NCI-H510A treated with DMSO at 0.1 percent for 48 hours (cell line): ENCODE data around the gene TRAPPC10.

ENCODE experiments used
- DNase-seq: peaks from one replicate; lab custom pipeline; 2025; lab: John Stamatoyannopoulos, UW

TRAPPC10 gene

DNA sequence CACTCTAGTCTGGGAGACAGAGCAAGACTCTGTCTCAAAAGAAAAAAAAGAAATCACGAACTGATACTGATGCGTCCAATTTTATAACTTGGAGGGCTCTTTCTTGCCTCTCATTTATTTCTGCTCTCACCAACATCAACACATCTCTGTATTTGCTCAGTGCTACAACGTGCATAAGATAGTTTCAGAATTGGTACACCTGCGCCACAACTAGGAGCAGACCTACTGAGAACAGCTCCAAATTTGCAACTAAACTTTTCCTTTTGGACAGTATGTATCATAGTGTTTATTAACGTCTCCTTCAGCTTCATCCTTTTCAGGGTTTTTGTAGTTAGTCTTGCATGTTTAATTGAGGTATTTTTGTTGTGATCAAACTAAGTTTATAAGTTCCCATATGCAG lies 27.7 kb downstream of the TRAPPC10 start:
- DNase-seq, result no peak

GRCh38 chr21:44043613-44044012 lies 31.5 kb downstream of the TRAPPC10 start:
- DNase-seq, result no peak

DNA sequence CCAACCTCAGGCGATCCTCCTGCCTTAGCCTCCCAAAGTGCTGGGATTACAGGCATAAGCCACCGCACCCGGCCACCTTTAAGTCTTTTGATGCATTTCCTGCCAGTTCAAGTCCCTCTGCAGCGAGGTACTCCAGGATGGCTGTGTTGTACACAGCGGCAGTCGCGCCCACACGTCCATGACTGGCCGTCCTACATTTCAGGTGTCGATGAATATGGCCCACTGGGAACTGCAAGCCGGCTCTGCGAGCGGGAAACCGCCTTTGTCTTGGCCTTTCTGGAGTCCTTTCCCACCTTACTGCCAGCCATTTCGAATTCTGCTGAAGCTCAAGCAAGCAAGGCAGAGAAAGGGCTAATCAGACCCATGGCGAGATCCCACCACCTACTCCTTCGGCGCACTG lies 34.6 kb downstream of the TRAPPC10 start:
- no peak for DNase-seq

DNA sequence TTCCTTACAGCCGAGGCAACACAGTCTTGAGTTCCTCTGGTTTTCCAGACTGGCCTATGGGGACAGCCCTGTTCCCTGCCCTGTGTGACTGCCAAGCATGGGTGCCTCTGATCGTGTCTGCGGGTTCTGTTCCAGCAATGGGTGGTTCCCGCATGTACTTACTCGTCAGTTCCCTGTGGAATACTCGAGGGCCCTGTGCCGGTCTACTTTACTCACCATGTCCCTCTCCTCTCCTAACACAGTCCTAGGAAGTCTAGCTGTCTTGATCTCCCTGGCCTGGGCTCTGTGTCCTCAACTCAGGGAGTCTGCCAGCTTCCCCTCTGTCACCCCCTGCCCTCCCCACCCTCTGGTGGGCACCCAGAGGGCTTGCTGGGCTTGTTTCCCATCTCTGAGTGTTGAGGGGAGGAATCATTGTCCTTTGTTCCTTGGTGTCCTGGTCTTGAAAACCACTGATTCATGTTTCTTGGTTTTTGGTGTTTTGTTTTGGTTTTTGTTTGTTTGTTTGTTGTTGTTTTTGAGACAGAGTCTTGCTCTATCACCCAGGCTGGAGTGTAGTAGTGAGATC lies 36.0 kb downstream of the TRAPPC10 start:
- DNase-seq, result no peak

DNA sequence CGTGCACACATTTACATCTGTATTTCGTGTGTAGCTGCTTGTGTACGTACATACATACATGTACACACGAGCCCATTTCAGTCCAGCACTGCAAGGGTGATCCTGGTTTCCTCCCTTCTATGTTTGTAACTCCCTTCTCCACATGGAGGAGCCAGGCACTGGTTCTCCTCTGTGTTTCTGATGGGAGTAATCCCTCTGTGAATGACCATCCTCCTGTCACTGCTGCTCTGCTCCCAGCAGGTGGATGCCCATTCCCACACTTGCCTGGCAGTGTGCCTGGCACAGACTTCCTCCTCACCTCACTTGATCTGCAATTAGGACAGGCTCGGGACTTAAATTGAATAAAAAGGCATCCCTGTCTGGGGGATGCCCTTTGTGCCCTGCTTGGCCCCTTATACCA lies 37.1 kb downstream of the TRAPPC10 start:
- DNase-seq, result no peak

- no peak for DNase-seq
Observed at GRCh38 chr21:44049606-44050005, 37.5 kb downstream of the TRAPPC10 start.

GRCh38 chr21:44050276-44050675 lies 38.2 kb downstream of the TRAPPC10 start:
- DNase-seq, result no peak

GRCh38 chr21:44051462-44051941 lies 39.4 kb downstream of the TRAPPC10 start:
- no peak for DNase-seq

- DNase-seq, result peak; percentile 79
Observed at GRCh38 chr21:44052071-44052829, 40.1 kb downstream of the TRAPPC10 start.

- no peak for DNase-seq
Observed at GRCh38 chr21:44052830-44053226, 40.7 kb downstream of the TRAPPC10 start.

- DNase-seq, result no peak
Observed at GRCh38 chr21:44053567-44053966, 41.5 kb downstream of the TRAPPC10 start.

DNA sequence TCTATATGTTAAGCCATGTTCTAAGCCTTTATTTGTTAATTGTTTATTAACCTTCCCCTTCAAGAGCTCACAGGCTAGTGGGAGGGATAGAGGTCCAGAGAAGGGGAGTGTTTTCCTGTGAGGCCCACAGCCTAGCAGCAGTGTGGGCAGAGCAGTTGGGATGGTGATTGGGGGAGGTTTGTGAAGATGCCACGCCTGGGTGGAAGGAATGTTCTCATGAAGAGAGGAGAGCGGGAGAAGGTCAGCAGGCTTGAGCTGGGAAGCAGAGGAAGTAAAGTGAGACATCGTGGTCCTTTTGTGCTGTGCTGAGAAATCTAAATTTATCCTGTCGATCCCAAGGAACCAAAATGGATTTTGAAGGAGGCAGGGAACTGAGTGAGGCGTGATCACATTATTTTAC lies 42.6 kb downstream of the TRAPPC10 start:
- no peak for DNase-seq

DNA sequence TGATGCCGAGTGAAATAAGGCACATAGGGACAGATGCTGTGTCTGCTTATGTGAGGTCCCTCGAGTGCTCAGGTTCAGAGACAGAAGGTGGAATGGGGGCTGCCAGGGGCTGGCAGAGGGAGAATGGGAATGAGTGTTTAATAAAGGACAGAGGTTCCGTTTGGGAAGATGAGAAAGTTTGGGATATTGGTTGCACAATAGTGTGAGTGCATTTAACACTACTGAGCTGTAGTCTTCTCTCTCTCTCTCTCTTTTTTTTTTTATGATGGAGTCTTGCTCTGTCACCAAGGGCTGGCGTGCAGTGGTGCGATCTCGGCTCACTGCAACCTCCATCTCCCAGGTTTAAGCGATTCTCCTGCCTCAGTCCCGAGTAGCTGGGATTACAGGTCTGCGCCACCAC lies 44.9 kb downstream of the TRAPPC10 start:
- DNase-seq, result no peak

DNA sequence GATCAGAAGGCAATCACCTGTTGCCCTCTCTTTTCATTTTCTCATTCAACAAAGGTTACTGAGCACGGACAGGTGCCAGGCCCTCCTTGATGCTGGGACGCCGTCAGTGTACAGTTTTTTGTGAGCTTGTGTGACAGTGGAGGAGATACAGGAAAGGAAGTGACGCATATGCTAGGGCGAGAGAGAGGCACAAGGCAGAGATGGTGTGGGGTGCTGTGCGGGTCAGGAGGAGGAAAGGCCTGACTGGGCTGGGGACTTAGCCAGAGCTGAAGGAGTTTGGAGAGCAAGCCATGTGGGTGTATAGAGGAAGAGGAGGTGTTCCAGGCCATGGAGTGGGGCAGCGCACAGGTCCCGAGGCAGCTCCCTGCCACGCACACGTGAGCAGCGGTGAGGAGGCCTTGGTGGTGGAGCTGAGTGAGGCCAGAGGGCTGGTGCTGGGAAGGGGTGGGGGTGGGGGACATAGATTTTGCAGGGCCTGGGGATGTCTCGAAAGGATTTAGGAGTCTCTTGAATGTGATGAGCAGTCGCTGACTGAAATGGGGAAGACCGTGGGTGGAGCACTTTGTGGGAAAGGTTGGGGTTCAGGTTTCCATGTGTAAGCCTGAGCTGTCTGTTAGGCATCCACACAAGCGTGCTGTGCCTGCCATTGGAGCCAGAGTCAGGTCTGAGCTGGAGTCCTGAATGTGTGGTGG lies 46.0 kb downstream of the TRAPPC10 start:
- DNase-seq, result no peak

DNA sequence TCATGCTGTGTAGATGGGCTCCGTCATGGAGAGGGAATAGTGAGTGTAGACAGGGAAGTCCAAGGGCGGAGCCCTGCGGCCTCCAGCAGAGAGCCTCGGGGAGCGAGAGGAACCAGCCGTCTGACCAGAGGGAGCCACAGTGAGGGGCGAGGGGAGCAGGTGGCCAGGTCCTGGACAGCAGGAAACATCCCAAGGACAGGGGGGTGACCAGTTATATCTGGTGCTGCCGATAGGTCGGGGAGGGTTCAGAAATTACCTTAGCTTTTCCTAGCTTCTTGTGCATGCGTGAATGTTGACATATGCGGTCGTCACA lies 46.5 kb downstream of the TRAPPC10 start:
- no peak for DNase-seq

DNA sequence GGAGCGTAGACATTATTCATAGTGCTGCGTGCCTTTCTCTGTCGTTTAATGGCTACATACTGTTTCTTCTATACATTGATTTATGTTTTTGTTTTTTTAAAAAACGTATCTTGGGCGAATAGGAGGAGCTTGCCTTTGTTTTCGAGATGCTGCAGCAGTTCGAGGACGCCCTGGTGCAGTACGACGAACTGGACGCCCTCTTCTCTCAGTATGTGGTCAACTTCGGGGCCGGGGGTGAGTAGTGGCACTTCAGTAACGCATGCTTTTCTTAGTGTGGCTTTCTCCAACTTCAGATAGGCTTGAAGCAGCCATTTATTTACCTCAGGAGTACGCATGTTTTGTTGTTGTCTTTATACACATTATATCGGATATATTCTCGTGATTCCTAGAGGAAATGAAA lies 46.9 kb downstream of the TRAPPC10 start:
- DNase-seq, result no peak

- no peak for DNase-seq
Observed at GRCh38 chr21:44059710-44060109, 47.6 kb downstream of the TRAPPC10 start.

DNA sequence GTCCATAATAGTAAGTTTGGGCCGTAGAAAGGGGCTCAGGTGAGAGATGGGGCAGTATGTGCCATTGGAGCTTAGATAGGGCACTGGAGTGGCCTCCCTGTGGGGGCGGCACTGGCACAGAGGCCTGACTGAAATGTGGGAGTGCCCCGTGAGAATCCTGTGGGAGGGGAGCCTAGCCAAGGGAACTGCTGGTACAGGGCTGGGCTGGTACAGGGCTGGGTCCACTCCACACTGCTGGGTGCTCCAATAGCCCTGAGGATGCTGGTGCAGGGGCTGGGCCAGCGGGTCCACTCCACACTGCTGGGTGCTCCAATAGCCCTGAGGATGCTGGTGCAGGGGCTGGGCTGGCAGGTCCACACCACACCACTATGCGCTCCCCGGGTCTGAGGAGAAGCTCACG lies 50.3 kb downstream of the TRAPPC10 start:
- DNase-seq, result no peak

DNA sequence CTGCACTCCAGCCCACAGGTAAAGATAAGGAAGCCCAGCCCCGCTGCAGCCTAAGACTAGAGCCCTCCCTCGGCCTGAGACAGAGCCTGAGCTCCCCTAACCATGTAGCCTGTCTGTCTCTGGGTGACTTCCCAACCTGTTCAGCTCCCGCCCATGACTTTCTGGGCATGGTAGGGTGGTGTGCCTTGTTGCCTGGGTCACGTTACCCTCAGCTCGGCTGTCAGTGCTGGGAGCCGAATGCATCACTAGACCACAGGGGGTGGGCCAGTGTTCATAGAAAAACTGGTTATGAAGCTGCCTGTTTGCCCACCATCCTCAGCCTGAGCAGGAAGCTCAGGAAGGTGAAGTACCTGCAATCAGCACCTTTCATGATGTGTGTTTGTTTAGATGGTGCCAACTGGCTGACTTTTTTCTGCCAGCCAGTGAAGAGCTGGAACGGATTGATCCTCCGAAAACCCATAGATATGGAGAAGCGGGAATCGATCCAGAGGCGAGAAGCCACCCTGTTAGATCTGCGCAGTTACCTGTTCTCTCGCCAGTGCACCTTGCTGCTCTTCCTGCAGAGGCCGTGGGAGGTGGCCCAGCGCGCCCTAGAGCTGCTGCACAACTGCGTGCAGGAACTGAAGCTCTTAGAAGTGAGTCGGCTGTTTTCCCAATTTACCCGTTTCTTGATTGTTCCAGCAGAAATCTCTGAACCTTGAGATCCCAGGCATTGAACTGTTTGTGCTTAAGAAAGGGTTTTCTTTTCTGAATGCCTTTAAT lies 51.2 kb downstream of the TRAPPC10 start:
- no peak for DNase-seq

DNA sequence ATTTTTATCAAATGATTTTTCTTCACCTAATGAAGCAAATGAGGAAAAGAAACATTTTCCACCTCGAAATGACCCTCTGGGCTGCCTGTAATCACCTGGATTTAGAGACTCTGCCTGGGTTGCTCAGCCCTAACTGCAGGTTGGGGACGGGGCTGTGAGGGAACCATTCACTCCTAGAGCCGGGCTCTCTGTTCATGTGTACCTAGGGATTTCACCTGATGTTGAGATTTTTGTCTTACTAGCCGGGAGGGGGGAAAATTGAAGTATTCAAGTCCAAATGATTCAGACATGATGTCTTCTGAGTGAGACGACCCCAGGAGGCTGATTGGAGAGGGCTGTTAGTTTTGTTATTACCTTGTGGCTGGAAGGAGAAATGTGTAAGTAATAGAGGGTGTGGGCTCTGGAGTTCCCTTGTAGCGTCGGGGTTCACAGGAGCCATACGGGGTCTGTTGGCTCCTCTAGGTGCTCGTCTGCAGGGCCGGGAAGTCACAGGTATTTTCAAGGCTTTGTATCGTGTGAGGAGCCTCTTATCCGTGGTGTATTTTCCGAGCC lies 52.8 kb downstream of the TRAPPC10 start:
- no peak for DNase-seq

DNA sequence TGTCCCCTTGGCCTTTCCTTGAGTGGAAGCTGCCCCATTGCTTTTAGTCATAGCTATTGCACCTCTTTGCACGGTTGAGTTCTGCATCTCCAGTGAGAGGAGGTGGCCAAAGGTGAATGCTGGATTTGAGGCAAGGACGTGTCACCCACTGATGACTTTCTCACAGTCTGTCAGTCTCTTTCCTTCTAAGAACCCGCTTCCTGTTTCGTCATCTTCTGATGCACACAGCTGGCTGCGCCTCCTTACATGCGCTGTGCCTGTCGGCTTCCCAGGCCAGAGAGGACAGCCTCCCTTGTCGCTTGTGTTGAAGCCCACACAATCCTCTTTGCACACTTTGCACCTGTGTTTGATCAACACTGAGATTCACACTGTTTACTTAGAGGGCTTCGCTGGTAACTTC lies 53.3 kb downstream of the TRAPPC10 start:
- DNase-seq, result peak; percentile 12

DNA sequence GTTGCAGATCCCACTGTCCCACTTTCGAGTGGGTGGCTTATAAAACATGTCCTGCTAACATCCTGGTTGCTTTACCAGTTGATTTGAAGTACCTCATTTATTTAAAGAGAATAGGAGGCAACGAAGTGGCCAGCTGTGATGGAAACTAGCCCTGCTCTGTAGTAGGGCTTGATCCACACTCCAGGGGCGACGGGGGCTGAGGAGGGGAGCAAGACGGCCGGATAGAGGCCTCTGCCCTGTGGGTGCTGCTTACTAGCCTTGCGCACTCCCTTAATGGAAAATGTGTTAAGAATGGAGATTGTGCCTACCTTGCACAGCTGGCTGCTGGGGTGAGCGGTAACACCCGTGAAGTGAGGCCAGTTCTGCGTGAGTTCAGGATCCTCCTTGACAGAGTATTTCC lies 54.0 kb downstream of the TRAPPC10 start:
- no peak for DNase-seq
